ENCODE data around the gene PLTP.
"Not testable (repeated sequence)": the region's sequence is repeated elsewhere in the genome, so short reads cannot be mapped to it uniquely, and the experiment has no call there.

PLTP gene

DNA sequence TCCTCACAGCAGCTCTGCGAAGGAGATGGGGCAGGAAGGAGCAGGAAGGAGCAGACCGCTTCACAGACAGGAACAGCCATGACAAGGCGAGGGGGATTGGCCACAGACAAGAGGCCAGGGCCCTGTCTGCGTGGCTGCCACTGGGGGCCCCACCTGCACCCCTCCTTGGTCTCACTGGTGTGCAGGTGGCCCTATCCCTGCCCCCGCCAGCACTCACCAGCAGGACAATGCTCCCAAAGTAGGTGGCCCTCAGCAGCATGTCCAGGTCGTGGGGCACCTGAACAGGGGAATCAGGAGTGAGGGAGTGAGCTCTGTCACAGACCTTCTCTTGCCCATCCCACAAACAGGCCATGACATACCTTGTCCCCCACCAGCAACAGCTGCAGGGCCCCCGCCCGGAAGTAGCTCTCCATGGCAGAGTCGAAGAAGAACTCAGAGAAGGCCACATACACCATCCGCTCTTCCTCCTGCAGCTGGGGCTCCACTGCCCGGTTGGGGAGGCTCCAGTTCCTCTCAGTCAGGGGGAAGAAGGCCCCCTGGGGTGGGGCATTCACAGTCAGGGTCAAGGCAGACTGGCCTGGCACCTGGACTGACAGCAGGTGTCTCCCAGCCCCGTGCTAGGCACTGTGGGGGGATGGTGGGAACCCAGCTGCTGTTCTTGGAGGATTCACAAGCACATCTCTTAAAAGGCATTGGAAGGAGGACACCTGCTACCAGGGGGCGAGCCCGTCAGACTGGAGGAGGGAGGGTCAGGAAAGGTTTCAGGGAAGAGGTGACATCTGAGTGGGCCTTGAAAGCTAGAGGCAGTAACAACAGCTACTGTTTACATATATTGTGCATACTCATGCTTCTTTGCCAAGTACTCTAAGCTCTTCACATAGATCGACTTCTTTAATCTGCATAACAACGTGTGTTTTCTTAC lies 7.1 kb downstream of the PLTP start:
- DNase-seq (ENCODE audit: insufficient read length, low spot score) = no peak
- no peak for FAIRE-seq
- no peak for TF ChIP-seq POU2F2 (IDR thresholded peaks at IDR 0.05; ENCODE audit: low read depth, low read length)
- TF ChIP-seq SPI1 (IDR thresholded peaks at IDR 0.05; ENCODE audit: low read depth, low read length) = no peak
- TF ChIP-seq PAX5 (IDR thresholded peaks at IDR 0.05; ENCODE audit: insufficient read depth, low read length, severe bottlenecking) = no peak
- TF ChIP-seq TAF1 (IDR thresholded peaks at IDR 0.05; ENCODE audit: low read depth, low read length) = no peak

DNA sequence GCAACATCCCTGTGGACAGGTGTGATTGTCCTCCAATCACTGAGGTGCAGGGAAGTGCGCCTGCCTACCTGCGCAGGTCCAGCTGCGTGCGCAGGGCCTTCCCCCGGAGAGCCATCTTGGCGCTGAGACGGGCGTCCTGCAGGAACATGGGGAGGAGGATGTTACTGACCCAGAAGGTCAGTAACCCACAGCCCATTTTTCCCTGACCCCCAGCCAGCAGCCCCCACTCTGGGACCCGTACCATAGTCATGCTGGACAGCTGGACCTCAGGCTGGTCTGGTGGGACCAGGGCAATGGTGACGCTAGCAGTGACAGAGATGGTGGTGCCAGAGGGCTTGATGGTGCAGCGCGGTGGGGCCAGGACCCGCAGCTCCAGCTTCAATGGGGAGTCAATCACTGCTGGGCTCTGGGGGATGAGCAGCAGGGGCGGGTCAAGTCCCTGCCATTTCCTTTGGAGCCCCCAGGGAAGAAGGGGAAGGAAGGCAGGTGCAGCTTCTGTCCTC lies 9.7 kb downstream of the PLTP start:
- no peak for TF ChIP-seq SPI1 (IDR thresholded peaks at IDR 0.05; ENCODE audit: low read depth, low read length)
- no peak for TF ChIP-seq POU2F2 (IDR thresholded peaks at IDR 0.05; ENCODE audit: low read depth, low read length)
- TF ChIP-seq PAX5 (IDR thresholded peaks at IDR 0.05; ENCODE audit: insufficient read depth, low read length, severe bottlenecking) = no peak
- no peak for FAIRE-seq

DNA sequence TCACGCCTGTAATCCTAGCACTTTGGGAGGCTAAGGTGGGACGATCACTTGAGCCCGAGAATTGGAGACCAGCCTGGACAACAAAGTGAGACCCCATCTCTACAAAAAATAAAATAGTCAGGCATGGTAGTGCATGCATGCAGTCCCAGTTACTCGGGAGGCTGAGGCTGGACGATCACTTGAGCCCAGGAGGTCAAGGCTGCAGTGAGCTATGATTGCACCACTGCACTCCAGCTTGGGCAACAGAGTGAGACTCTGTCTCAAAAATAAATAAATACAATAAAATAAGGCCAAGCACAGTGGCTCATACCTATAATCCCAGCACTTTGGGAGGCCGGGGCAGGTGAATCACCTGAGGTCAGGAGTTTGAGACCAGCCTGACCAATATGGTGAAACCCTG lies 10.6 kb downstream of the PLTP start:
- FAIRE-seq; DNase-seq (ENCODE audit: insufficient read length, low spot score): not testable (repeated sequence)

More for the DNA sequence above, 9.7 kb downstream of the PLTP start:
- no peak for DNase-seq (ENCODE audit: insufficient read length, low spot score)

DNA sequence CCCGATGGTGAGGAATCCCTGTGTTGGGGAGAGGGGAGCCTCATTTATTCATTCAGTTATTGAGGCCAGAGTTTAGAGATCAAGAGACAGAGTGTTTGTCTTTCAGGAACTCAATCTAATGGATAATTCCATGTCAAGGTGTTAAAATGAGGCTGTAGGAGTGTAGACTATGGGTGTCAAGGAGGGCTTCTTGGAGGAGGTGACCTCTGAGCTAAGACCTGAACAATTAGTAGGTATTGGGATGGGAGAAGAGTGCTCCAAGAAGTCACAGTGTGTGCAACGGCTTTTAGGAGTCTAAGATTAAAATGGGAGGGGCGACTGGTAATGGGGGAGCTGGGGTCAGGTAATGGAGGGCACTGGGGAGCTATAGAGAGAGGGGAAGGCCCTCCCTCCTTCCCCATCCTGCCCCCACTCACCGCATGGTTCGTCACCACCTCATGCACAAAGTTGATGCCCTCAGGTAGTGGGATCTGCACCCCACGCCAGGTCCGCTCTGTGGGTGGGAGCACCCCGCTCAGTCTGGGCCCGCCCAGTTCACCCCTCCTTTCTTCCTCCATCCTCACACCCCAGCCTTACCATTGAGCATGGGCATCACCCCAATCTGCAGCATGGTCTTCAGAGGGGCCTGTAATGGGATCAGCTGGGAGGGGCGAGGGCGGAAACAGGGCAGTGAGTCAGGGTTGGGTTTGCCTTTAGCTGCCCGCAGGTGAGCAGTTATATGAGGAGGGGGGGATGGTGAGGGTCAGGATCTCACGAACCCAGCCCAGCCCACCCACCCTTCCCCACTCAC lies 12.7 kb downstream of the PLTP start:
- DNase-seq (ENCODE audit: insufficient read length, low spot score) (no peak), FAIRE-seq (no peak)
- TF ChIP-seq POU2F2 (IDR thresholded peaks at IDR 0.05; ENCODE audit: low read depth, low read length) (no peak), SPI1 (IDR thresholded peaks at IDR 0.05; ENCODE audit: low read depth, low read length) (no peak), POLR2AphosphoS5 (IDR thresholded peaks at IDR 0.05; ENCODE audit: low read depth, low read length) (no peak), POLR2A (IDR thresholded peaks at IDR 0.05; ENCODE audit: low read depth, low read length) (no peak), PAX5 (IDR thresholded peaks at IDR 0.05; ENCODE audit: insufficient read depth, low read length, severe bottlenecking) (no peak), TAF1 (IDR thresholded peaks at IDR 0.05; ENCODE audit: low read depth, low read length) (no peak)

DNA sequence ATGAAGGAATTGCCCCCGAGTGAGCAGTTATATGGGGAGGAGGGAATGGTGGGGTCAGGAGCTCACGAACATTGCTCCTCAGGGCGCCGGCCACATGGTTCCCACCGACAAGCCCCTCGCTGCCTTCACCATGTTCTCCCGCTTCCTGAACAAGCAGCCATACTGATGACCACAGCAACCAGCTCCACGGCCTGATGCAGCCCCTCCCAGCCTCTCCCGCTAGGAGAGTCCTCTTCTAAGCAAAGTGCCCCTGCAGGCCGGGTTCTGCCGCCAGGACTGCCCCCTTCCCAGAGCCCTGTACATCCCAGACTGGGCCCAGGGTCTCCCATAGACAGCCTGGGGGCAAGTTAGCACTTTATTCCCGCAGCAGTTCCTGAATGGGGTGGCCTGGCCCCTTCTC lies 13.7 kb downstream of the PLTP start:
- no peak for FAIRE-seq
- TF ChIP-seq POU2F2 (IDR thresholded peaks at IDR 0.05; ENCODE audit: low read depth, low read length) = no peak
- DNase-seq (ENCODE audit: insufficient read length, low spot score) = no peak

DNA sequence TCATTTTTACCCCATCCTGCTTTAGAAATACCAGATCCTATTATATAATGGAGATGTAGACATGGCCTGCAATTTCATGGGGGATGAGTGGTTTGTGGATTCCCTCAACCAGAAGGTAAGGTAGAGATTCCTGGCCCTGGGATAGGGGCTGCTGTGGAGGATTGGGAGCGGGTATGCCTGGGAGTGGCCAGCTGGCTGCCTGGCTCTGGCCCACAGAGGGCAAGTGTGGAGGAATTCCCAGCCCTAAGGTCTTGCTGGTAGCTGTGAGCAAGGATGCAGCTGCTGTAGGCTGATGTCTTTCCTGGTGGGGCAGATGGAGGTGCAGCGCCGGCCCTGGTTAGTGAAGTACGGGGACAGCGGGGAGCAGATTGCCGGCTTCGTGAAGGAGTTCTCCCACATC lies 14.3 kb downstream of the PLTP start:
- no peak for TF ChIP-seq SPI1 (IDR thresholded peaks at IDR 0.05; ENCODE audit: low read depth, low read length)
- TF ChIP-seq TAF1 (IDR thresholded peaks at IDR 0.05; ENCODE audit: low read depth, low read length) = no peak
- no peak for TF ChIP-seq POLR2AphosphoS5 (IDR thresholded peaks at IDR 0.05; ENCODE audit: low read depth, low read length)
- no peak for TF ChIP-seq POLR2A (IDR thresholded peaks at IDR 0.05; ENCODE audit: low read depth, low read length)
- TF ChIP-seq POU2F2 (IDR thresholded peaks at IDR 0.05; ENCODE audit: low read depth, low read length) = no peak
- TF ChIP-seq PAX5 (IDR thresholded peaks at IDR 0.05; ENCODE audit: insufficient read depth, low read length, severe bottlenecking) = no peak
- no peak for FAIRE-seq

DNA sequence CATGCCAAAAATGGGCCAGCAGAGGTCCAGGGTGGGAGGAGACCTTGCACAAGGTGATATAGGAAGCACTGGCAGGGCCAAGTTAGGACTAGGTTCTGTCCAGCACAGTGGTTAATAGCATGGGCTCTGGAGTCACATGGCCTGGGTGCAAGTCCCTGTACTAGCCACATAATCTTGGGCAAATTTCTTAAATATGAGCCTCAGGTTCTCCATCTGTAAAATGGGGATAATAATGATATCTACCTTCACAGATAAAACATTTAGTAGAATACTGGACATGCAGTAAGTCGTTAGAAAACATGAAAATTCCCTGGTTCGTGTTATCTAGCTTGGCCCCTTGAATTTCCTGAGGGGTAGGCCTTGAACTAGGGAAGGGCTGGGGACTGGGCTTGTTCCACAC lies 14.7 kb downstream of the PLTP start:
- DNase-seq (ENCODE audit: insufficient read length, low spot score) (no peak), FAIRE-seq (no peak)
- TF ChIP-seq SPI1 (IDR thresholded peaks at IDR 0.05; ENCODE audit: low read depth, low read length) = no peak
- TF ChIP-seq POU2F2 (IDR thresholded peaks at IDR 0.05; ENCODE audit: low read depth, low read length) = no peak
- TF ChIP-seq POLR2AphosphoS5 (IDR thresholded peaks at IDR 0.05; ENCODE audit: low read depth, low read length) = no peak
- no peak for TF ChIP-seq TAF1 (IDR thresholded peaks at IDR 0.05; ENCODE audit: low read depth, low read length)
- TF ChIP-seq PAX5 (IDR thresholded peaks at IDR 0.05; ENCODE audit: insufficient read depth, low read length, severe bottlenecking) = no peak
- TF ChIP-seq POLR2A (IDR thresholded peaks at IDR 0.05; ENCODE audit: low read depth, low read length) = no peak

More for the DNA sequence above, 14.3 kb downstream of the PLTP start:
- DNase-seq (ENCODE audit: insufficient read length, low spot score) = no peak

DNA sequence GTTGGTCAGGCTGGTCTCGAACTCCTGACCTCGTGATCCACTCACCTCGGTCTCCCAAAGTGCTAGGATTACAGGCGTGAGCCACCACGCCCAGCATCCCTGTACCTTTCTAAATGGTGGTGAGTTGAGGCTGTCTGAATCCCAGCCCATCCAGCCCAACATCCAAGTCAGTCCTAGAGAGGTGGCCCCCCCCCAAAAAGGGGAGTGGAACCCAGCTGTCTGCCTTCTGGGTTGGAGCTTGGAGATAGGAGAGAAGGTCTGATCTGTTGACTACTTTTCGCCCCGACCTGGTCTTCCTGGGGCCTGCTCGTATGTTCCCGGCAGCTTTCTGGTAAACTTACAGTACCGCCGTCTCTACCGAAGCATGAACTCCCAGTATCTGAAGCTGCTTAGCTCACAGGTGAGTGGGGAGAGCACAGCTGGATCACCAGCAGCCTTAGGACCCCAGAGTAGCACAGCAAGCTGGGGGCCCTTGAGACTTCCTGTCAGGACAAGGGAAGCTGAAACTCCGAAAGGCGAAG lies 15.3 kb downstream of the PLTP start:
- FAIRE-seq (no peak), DNase-seq (ENCODE audit: insufficient read length, low spot score) (no peak)
- TF ChIP-seq PAX5 (IDR thresholded peaks at IDR 0.05; ENCODE audit: insufficient read depth, low read length, severe bottlenecking) (no peak), TAF1 (IDR thresholded peaks at IDR 0.05; ENCODE audit: low read depth, low read length) (no peak), POLR2AphosphoS5 (IDR thresholded peaks at IDR 0.05; ENCODE audit: low read depth, low read length) (no peak), SPI1 (IDR thresholded peaks at IDR 0.05; ENCODE audit: low read depth, low read length) (no peak), POU2F2 (IDR thresholded peaks at IDR 0.05; ENCODE audit: low read depth, low read length) (no peak), POLR2A (IDR thresholded peaks at IDR 0.05; ENCODE audit: low read depth, low read length) (no peak)

DNA sequence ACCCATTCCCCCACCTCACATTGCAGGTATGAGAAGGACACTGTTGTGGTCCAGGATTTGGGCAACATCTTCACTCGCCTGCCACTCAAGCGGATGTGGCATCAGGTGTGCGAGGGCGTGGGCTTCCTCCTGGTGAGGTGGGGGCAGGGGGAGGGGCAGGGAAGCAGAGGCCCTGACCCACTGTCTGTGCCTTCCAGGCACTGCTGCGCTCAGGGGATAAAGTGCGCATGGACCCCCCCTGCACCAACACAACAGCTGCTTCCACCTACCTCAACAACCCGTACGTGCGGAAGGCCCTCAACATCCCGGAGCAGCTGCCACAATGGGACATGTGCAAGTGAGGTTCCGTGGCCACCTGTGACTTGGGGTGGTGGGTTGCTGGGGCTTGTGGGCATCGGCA lies 17.2 kb downstream of the PLTP start:
- TF ChIP-seq POLR2A (IDR thresholded peaks at IDR 0.05; ENCODE audit: low read depth, low read length) = no peak
- no peak for TF ChIP-seq POU2F2 (IDR thresholded peaks at IDR 0.05; ENCODE audit: low read depth, low read length)
- TF ChIP-seq PAX5 (IDR thresholded peaks at IDR 0.05; ENCODE audit: insufficient read depth, low read length, severe bottlenecking) = no peak
- TF ChIP-seq SPI1 (IDR thresholded peaks at IDR 0.05; ENCODE audit: low read depth, low read length) = no peak
- no peak for TF ChIP-seq POLR2AphosphoS5 (IDR thresholded peaks at IDR 0.05; ENCODE audit: low read depth, low read length)
- no peak for TF ChIP-seq TAF1 (IDR thresholded peaks at IDR 0.05; ENCODE audit: low read depth, low read length)
- no peak for DNase-seq (ENCODE audit: insufficient read length, low spot score)
- no peak for FAIRE-seq

DNA sequence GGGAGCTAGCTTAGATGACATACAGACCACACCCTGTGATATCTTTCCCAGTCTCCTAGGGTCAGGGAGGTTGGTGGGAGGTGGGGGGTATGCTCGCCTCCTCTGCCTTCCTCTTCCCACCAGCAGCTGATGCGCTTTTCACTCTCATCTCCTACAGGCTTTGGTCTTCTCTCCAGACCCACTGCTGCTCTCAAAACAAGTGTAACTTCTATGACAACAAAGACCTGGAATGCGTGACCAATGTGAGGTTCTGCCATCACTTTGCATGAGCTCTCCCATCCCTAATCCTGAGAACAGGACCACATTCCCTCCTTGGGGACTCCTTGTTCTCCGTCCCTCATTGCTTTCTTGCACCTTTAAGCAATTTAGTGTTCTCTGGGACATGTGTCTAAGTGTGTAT lies 18.1 kb downstream of the PLTP start:
- no peak for TF ChIP-seq POU2F2 (IDR thresholded peaks at IDR 0.05; ENCODE audit: low read depth, low read length)
- TF ChIP-seq TAF1 (IDR thresholded peaks at IDR 0.05; ENCODE audit: low read depth, low read length) = no peak
- TF ChIP-seq PAX5 (IDR thresholded peaks at IDR 0.05; ENCODE audit: insufficient read depth, low read length, severe bottlenecking) = no peak
- no peak for FAIRE-seq
- DNase-seq (ENCODE audit: insufficient read length, low spot score) = no peak

All from GM12891 (cell line).